HG03025 (cell line): ENCODE data around the gene METTL23.
"Not testable (repeated sequence)": the region's sequence is repeated elsewhere in the genome, so short reads cannot be mapped to it uniquely, and the experiment has no call there.

Source experiments
- ATAC-seq: cut with Tn5 transposase; IDR thresholded peaks from one replicate; pipeline ENCODE4 v1.9.1; 2021; ENCODE audit warnings: mild to moderate bottlenecking, moderate library complexity; ENCODE audit not compliant: unreplicated experiment, low FRiP score

The METTL23 gene

GRCh38 chr17:76710863-76711611 is 15.6 kb upstream of the METTL23 start, which contains the start of gene MXRA7:
Gene MXRA7, minus strand, starts transcription at chr17:76710965. Its CDS starts 19 bp downstream, at chr17:76710946.
- ATAC-seq = no peak

GRCh38 chr17:76712321-76712720 is 14.3 kb upstream of the METTL23 start:
- not testable (repeated sequence) for ATAC-seq

- no peak for ATAC-seq
Observed at GRCh38 chr17:76713765-76714164, 12.9 kb upstream of the METTL23 start.

- ATAC-seq = no peak
Observed at GRCh38 chr17:76714336-76714735, 12.3 kb upstream of the METTL23 start.

- no peak for ATAC-seq
Observed at GRCh38 chr17:76714822-76715495, 11.7 kb upstream of the METTL23 start.

GRCh38 chr17:76715496-76715830 is 11.2 kb upstream of the METTL23 start:
- no peak for ATAC-seq

GRCh38 chr17:76716146-76716838 is 10.3 kb upstream of the METTL23 start:
- no peak for ATAC-seq

- no peak for ATAC-seq
Observed at GRCh38 chr17:76716839-76717215, 9.8 kb upstream of the METTL23 start.

GRCh38 chr17:76718516-76718915 is 8.1 kb upstream of the METTL23 start:
- ATAC-seq = no peak

GRCh38 chr17:76720211-76720610 is 6.4 kb upstream of the METTL23 start:
- ATAC-seq = no peak

- no peak for ATAC-seq
Observed at GRCh38 chr17:76720941-76721340, 5.7 kb upstream of the METTL23 start.

- ATAC-seq = no peak
Observed at GRCh38 chr17:76721463-76721862, 5.2 kb upstream of the METTL23 start.

GRCh38 chr17:76722279-76722678 is 4.4 kb upstream of the METTL23 start:
- no peak for ATAC-seq

GRCh38 chr17:76722977-76723376 is 3.7 kb upstream of the METTL23 start:
- ATAC-seq = not testable (repeated sequence)

- no peak for ATAC-seq
Observed at GRCh38 chr17:76723812-76724211, 2.8 kb upstream of the METTL23 start.

GRCh38 chr17:76725580-76726230 is 934 bp upstream of the METTL23 start:
- ATAC-seq = peak; percentile 17

- ATAC-seq = peak; percentile 72
Observed at GRCh38 chr17:76726231-76726775, 336 bp upstream of the METTL23 start, which contains the start of gene JMJD6. Gene JMJD6, minus strand, starts transcription at chr17:76726606. Its CDS starts 131 bp downstream, at chr17:76726475.

- no peak for ATAC-seq
Observed at GRCh38 chr17:76727745-76728456, 1.3 kb downstream of the METTL23 start.

- ATAC-seq = not testable (repeated sequence)
Observed at GRCh38 chr17:76731800-76732733, 5.4 kb downstream of the METTL23 start.
